K562 (cell line): Measurements from ENCODE around the gene TUFM. TPM values are rescaled to one million over a fixed set of nuclear protein-coding genes. Genes with fewer than 3 reads are reported as not detected.
A peak's percentile ranks its signal among the peaks of the same experiment; 100 is the strongest.

Source experiments
- ATAC-seq: fragments of 200-7000 bp; cut with Tn5 transposase; 3 replicates; pipeline ENCODE4 v1.9.1; 2020; ENCODE audit warnings: moderate library complexity
- BruUV-seq: library from RNA; stranded (reverse); fragments of 400-500 nt; replicated peaks from 2 replicates; lab custom pipeline; 2021; lab: Mats Ljungman, UMichigan
- CTCF ChIA-PET: fragments of 300-600 bp; formaldehyde crosslinking; extraction: SDS; loops from one replicate; lab custom pipeline; 2021; ENCODE audit warnings: low intra/inter-chr PET ratio; lab: Yijun Ruan, JAX
- POLR2A ChIA-PET: fragments of 300-600, 350-650 bp; sonication (Branson Sonifier 250); formaldehyde crosslinking; extraction: SDS; loops from one replicate; lab custom pipeline; 2021; ENCODE audit warnings: antibody characterized with exemption, inconsistent platforms; lab: Yijun Ruan, JAX
- DNase-seq, 4 experiments: peaks; one replicate each; pipeline versions ENCODE4 v3.0.0 to v3.0.0-alpha.2; 2011 to 2018; ENCODE audit warnings: low spot score in 3 of 4, mixed read lengths in 3 of 4; ENCODE audit errors: extremely low read depth in 1 of 4
- FAIRE-seq: peaks from 2 replicates; lab custom pipeline; 2011; peaks lifted over from hg19 to GRCh38; lab: Jason Lieb, UNC
- H2AFZ ChIP-seq: 2 replicates; pipeline ENCODE4 v1.6.0; 2011; ENCODE audit warnings: low read depth, low read length, control low read depth, inconsistent platforms
- H3K27ac ChIP-seq: fragments of 200-600 bp; 3 replicates; pipeline ENCODE4 v1.8.0; 2011; ENCODE audit warnings: low read depth, mild to moderate bottlenecking, control low read depth, inconsistent platforms, low read length, moderate library complexity, mixed read lengths; ENCODE audit errors: extremely low read depth
- H3K27me3 ChIP-seq, 2 experiments: fragments of 300-600 bp in 1 of 2; 2 replicates in 1 of 2; 3 replicates in 1 of 2; pipeline versions ENCODE4 v1.6.0 to v1.8.0; 2011; ENCODE audit warnings: inconsistent platforms in 2 of 2, low read length in 2 of 2, mild to moderate bottlenecking in 1 of 2, mixed read lengths in 1 of 2, moderate library complexity in 1 of 2; ENCODE audit not compliant: control insufficient read depth in 2 of 2, insufficient read depth in 2 of 2
- H3K36me3 ChIP-seq: fragments of 300-600 bp; 3 replicates; pipeline ENCODE4 v1.8.0; 2011; ENCODE audit warnings: mild to moderate bottlenecking, low read length, inconsistent platforms; ENCODE audit not compliant: control insufficient read depth, insufficient read depth
- H3K4me1 ChIP-seq, 2 experiments: fragments of 200-600 bp in 1 of 2; replicated peaks in 1 of 2; 2 replicates in 1 of 2; 3 replicates in 1 of 2; pipeline versions ENCODE4 v1.5.1 to v1.8.0; 2011; ENCODE audit warnings: inconsistent platforms in 2 of 2, low read length in 2 of 2, mild to moderate bottlenecking in 1 of 2, mixed read lengths in 1 of 2, moderate library complexity in 1 of 2; ENCODE audit not compliant: control insufficient read depth in 2 of 2, insufficient read depth in 2 of 2
- H3K4me2 ChIP-seq: 2 replicates; pipeline ENCODE4 v1.6.1; 2011; ENCODE audit warnings: low read length, control low read depth, inconsistent platforms, mixed read lengths; ENCODE audit not compliant: insufficient read depth
- H3K4me3 ChIP-seq: fragments of 200-600 bp; sonication (generic), shearing (Covaris generic); 2 replicates; pipeline ENCODE4 v1.5.1; 2016; ENCODE audit warnings: control low read depth, inconsistent platforms
- H3K79me2 ChIP-seq: fragments of 200-600 bp; 3 replicates; pipeline ENCODE4 v1.8.0; 2011; ENCODE audit warnings: low read length, inconsistent platforms; ENCODE audit not compliant: control insufficient read depth, insufficient read depth
- H3K9ac ChIP-seq, 2 experiments: 2 replicates each; pipeline versions ENCODE4 v1.6.0 to v1.6.1; 2011; ENCODE audit warnings: low read depth in 2 of 2, low read length in 2 of 2, control low read depth in 1 of 2, inconsistent platforms in 1 of 2, mild to moderate bottlenecking in 1 of 2, mixed read lengths in 1 of 2; ENCODE audit not compliant: insufficient read depth in 1 of 2
- H3K9me1 ChIP-seq: one replicate; pipeline ENCODE4 v1.6.0; 2011; ENCODE audit warnings: inconsistent platforms, mild to moderate bottlenecking, low read length, moderate library complexity; ENCODE audit not compliant: control insufficient read depth, insufficient read depth
- H3K9me3 ChIP-seq: replicated peaks from 2 replicates; pipeline ENCODE4 v1.5.1; 2011; ENCODE audit warnings: low read depth, low read length, inconsistent platforms; ENCODE audit not compliant: control insufficient read depth, insufficient read depth
- H4K20me1 ChIP-seq: replicated peaks from 2 replicates; pipeline ENCODE4 v1.6.1; 2011; ENCODE audit warnings: low read length, inconsistent platforms, mixed read lengths; ENCODE audit not compliant: control insufficient read depth, insufficient read depth
- NFIC ChIP-seq: fragments of 450-650 bp; IDR thresholded peaks from 2 replicates; pipeline ENCODE4 v1.6.1; 2017; ENCODE audit warnings: mild to moderate bottlenecking, inconsistent platforms
- POLR2B ChIP-seq: fragments of 450-650 bp; IDR thresholded peaks from 2 replicates; pipeline ENCODE4 v1.6.1; 2018; ENCODE audit warnings: low read depth; ENCODE audit not compliant: partially characterized antibody
- ZBTB12 ChIP-seq: fragments of 250-450 bp; sonication (Bioruptor Pico); IDR thresholded peaks from 2 replicates; pipeline ENCODE4 v1.4.0; 2020
- ZBTB40 ChIP-seq, 2 experiments: fragments of 450-650 bp in 1 of 2; sonication (generic) in 1 of 2; formaldehyde crosslinking in 1 of 2; IDR thresholded peaks; 2 replicates each; pipeline versions ENCODE4 v1.7.1 to v1.9.0; 2016 to 2022; ENCODE audit warnings: inconsistent platforms in 1 of 2, mild to moderate bottlenecking in 1 of 2, missing genetic modification reagents in 1 of 2
- ZFX ChIP-seq: sonication (generic); formaldehyde crosslinking; IDR thresholded peaks from 2 replicates; pipeline ENCODE4 v1.8.0; 2022; ENCODE audit warnings: mild to moderate bottlenecking, missing genetic modification reagents, moderate library complexity
- ZKSCAN8 ChIP-seq: fragments of 200-800 bp; sonication (Bioruptor generic); IDR thresholded peaks from 2 replicates; pipeline ENCODE4 v1.6.1; 2016; ENCODE audit warnings: missing genetic modification characterization, missing compliant biosample characterization
- ZNF133 ChIP-seq: fragments of 250-450 bp; sonication (Bioruptor Pico); IDR thresholded peaks from 2 replicates; pipeline ENCODE4 v1.4.0; 2020; ENCODE audit warnings: mild to moderate bottlenecking
- ZNF232 ChIP-seq: sonication (generic); formaldehyde crosslinking; IDR thresholded peaks from 2 replicates; pipeline ENCODE4 v1.8.0; 2022; ENCODE audit warnings: mild to moderate bottlenecking, missing genetic modification reagents
- ZNF282 ChIP-seq: sonication (generic); formaldehyde crosslinking; IDR thresholded peaks from 2 replicates; pipeline ENCODE4 v1.8.1; 2023; ENCODE audit warnings: missing genetic modification reagents
- WGBS: fragments of 100-300 bp; shearing (Covaris generic); methylation state at CpG from one replicate; pipeline ENCODE4 v1.1.6; 2016; ENCODE audit warnings: low coverage, mixed read lengths; ENCODE audit not compliant: insufficient coverage; ENCODE audit errors: missing lambda C conversion rate; 5-methylcytosine and 5-hydroxymethylcytosine counted together
- in situ Hi-C: fragments of 300-500 bp; cut with MboI; formaldehyde crosslinking; loops from 4 replicates; pipeline ENCODE4 v1.15.0; 2018; ENCODE audit warnings: inconsistent platforms, mixed read lengths
- intact Hi-C: fragments of 100-400 bp; cut with micrococcal nuclease; formaldehyde crosslinking; loops from 2 replicates; pipeline ENCODE4 v1.14.2; 2022
- polyA plus RNA-seq, 8 experiments: library from polyadenylated mRNA; depleted of rRNA in 4 of 8; stranded (reverse) in 5 of 8; unstranded in 3 of 8; fragments of >200 nt; fragmentation: Nextera tagmentation in 2 of 8; fragmentation: Illumina TruSeq in 1 of 8; extraction: Ambion mirVana in 2 of 8; extraction: Trizol in 1 of 8; gene quantifications; 2 replicates each; pipeline versions ENCODE4 v1.2.1 to v1.2.3, GENCODE V29; 2011 to 2014; ENCODE audit warnings: inconsistent platforms in 1 of 8, missing spikeins in 1 of 8
- total RNA-seq, 7 experiments: library from RNA; depleted of rRNA in 6 of 7; stranded (reverse); fragments of >200 nt in 6 of 7; fragmentation: Illumina TruSeq in 2 of 7; extraction: Trizol in 2 of 7; gene quantifications; 2 replicates each; pipeline versions ENCODE4 v1.2.1 to v1.2.3, GENCODE V29; 2011 to 2021; ENCODE audit warnings: low replicate concordance in 1 of 7
- TF ChIP-seq, protein P1 (sequence below), 2 experiments: fragments of 450-650 bp; IDR thresholded peaks; 2 replicates each; pipeline ENCODE4 v1.6.1; 2016

The TUFM gene
- total and polyA plus RNA-seq, 9 of the 15 experiments (the other 6 are each of a cell fraction or from before 2014, with no cell fraction given) = 34.1 to 434 (median 256) TPM

GRCh38 chr16:28829747-28830146 is 16.4 kb downstream of the TUFM start (continued):
- no peak for TF ChIP-seq NFIC
- TF ChIP-seq ZNF282 (CRISPR knock-in tag) = no peak
- 0 out of 2 replicates have a peak, but pooled peaks have one; percentile 14 for TF ChIP-seq ZFX
- TF ChIP-seq, protein P1, sequence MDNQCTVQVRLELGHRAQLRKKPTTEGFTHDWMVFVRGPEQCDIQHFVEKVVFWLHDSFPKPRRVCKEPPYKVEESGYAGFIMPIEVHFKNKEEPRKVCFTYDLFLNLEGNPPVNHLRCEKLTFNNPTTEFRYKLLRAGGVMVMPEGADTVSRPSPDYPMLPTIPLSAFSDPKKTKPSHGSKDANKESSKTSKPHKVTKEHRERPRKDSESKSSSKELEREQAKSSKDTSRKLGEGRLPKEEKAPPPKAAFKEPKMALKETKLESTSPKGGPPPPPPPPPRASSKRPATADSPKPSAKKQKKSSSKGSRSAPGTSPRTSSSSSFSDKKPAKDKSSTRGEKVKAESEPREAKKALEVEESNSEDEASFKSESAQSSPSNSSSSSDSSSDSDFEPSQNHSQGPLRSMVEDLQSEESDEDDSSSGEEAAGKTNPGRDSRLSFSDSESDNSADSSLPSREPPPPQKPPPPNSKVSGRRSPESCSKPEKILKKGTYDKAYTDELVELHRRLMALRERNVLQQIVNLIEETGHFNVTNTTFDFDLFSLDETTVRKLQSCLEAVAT (IDR thresholded peaks at IDR 0.05) = no peak
- no peak for TF ChIP-seq ZNF232
- TF ChIP-seq ZKSCAN8 (CRISPR knock-in tag) = no peak
- no peak for TF ChIP-seq ZBTB12 (CRISPR knock-in tag)

GRCh38 chr16:28826141-28826540 is 20.0 kb downstream of the TUFM start:
- CTCF ChIA-PET = no interaction called here
- ATAC-seq (no peak), FAIRE-seq (no peak), DNase-seq (no peak)
- Histone ChIP-seq H3K9me1 (no peaks in the 10 kb centered on the region), H3K27ac (no peak overlapping the region), H3K9ac (peak overlapping the region in 1 of 2 experiments; percentile 10; a peak in 1 of 4 replicates), H3K4me3 (no peak overlapping the region), H4K20me1 (peaks cover 3% of the 10 kb centered on the region; the same call in 1 of the 2 replicates), H3K9me3 (no peaks in the 10 kb centered on the region), H3K4me2 (peak overlapping the region; percentile 99; the same call in 1 of the 2 replicates), H2AFZ (no peak overlapping the region), H3K4me1 (peaks cover 11 to 16% of the 10 kb centered on the region in 2 experiments), H3K36me3 (peaks cover 69% of the 10 kb centered on the region), H3K79me2 (peaks cover 86% of the 10 kb centered on the region), H3K27me3 (no peaks in the 10 kb centered on the region)
- intact Hi-C loops = no loop called here
- BruUV-seq = no TSS peak
- in situ Hi-C loops = no loop called here
- WGBS = 69% methylated on average over 5 of the region's 6 CpGs
- POLR2A ChIA-PET = interaction anchor here (4.7 kb wide), 1 partner anchor 11 kb away, joined by 72 read pairs; no protein-coding TSS in a partner anchor
- TF ChIP-seq POLR2B (peak; percentile 26), ZNF133 (CRISPR knock-in tag) (no peak), ZBTB40 (IDR thresholded peaks at IDR 0.05) (peak; percentile 16; the same call in 1 of the 2 replicates), ZBTB40 (CRISPR knock-in tag; IDR thresholded peaks at IDR 0.05) (no peak)
